H1 (cell line): ENCODE measurements around the gene GBP7. TPM values are rescaled to one million over a fixed set of nuclear protein-coding genes. Genes with fewer than 3 reads are reported as not detected.

Source experiments
- CTCF ChIA-PET: fragments of 300-600 bp; sonication (Branson Sonifier 250); formaldehyde crosslinking; loops from one replicate; lab custom pipeline; 2021; ENCODE audit not compliant: partially characterized antibody; lab: Charles Lee
- POLR2A ChIA-PET: fragments of 300-600 bp; sonication (Branson Sonifier 250); formaldehyde crosslinking; loops from one replicate; lab custom pipeline; 2021; ENCODE audit warnings: inconsistent platforms; ENCODE audit not compliant: partially characterized antibody; lab: Charles Lee
- DNase-seq, 2 experiments: peaks; one replicate each; pipeline versions ENCODE4 v3.0.0 to v3.0.0-alpha.2; 2010 to 2022; ENCODE audit warnings: low spot score in 2 of 2, low read depth in 1 of 2, mixed read lengths in 1 of 2
- FAIRE-seq: peaks from 2 replicates; lab custom pipeline; 2011; peaks lifted over from hg19 to GRCh38; lab: Jason Lieb, UNC
- H2AFZ ChIP-seq: 2 replicates; pipeline ENCODE4 v1.8.1; 2012; ENCODE audit warnings: low read length, inconsistent platforms
- H2AK5ac ChIP-seq: 2 replicates; pipeline ENCODE4 v1.6.1; 2013; ENCODE audit warnings: low read depth, low read length
- H2BK120ac ChIP-seq: replicated peaks from 2 replicates; pipeline ENCODE3; 2013; ENCODE audit warnings: low read depth, low read length, inconsistent platforms
- H2BK12ac ChIP-seq: 2 replicates; pipeline ENCODE4 v1.6.1; 2013; ENCODE audit warnings: low read depth, low read length
- H2BK15ac ChIP-seq: 2 replicates; pipeline ENCODE4 v1.6.1; 2013; ENCODE audit warnings: low read length
- H2BK20ac ChIP-seq: 2 replicates; pipeline ENCODE4 v1.6.1; 2013; ENCODE audit warnings: low read length
- H2BK5ac ChIP-seq: 2 replicates; pipeline ENCODE4 v1.6.1; 2013; ENCODE audit warnings: low read depth, low read length
- H3K14ac ChIP-seq: 2 replicates; pipeline ENCODE4 v1.6.1; 2013; ENCODE audit warnings: inconsistent platforms; ENCODE audit not compliant: insufficient read length
- H3K18ac ChIP-seq: 2 replicates; pipeline ENCODE4 v1.6.1; 2013; ENCODE audit warnings: low read length; ENCODE audit errors: extremely low read depth
- H3K23ac ChIP-seq: 2 replicates; pipeline ENCODE4 v1.6.1; 2013; ENCODE audit warnings: inconsistent platforms; ENCODE audit not compliant: insufficient read length
- H3K23me2 ChIP-seq: 2 replicates; pipeline ENCODE4 v1.6.1; 2013; ENCODE audit warnings: low read depth, low read length
- H3K27ac ChIP-seq: 2 replicates; pipeline ENCODE4 v1.6.1; 2011; ENCODE audit warnings: low read depth, low read length, inconsistent platforms
- H3K27me3 ChIP-seq, 4 experiments: replicated peaks in 1 of 4; 1 replicate in 1 of 4; 2 replicates in 3 of 4; pipeline versions ENCODE4 v1.6.1 to v1.8.1; 2011 to 2013; ENCODE audit warnings: low read length in 3 of 4, mild to moderate bottlenecking in 3 of 4, inconsistent platforms in 2 of 4, mixed read lengths in 2 of 4, moderate library complexity in 1 of 4; ENCODE audit not compliant: control insufficient read depth in 3 of 4, insufficient read depth in 3 of 4; ENCODE audit errors: extremely low read depth in 1 of 4
- H3K36me3 ChIP-seq, 4 experiments: 2 replicates each; pipeline versions ENCODE4 v1.6.1 to v1.8.1; 2011 to 2013; ENCODE audit warnings: mild to moderate bottlenecking in 4 of 4, low read length in 3 of 4, moderate library complexity in 2 of 4, control low read depth in 1 of 4, inconsistent platforms in 1 of 4; ENCODE audit not compliant: insufficient read depth in 4 of 4, control insufficient read depth in 2 of 4
- H3K4ac ChIP-seq: replicated peaks from 2 replicates; pipeline ENCODE3; 2013; ENCODE audit warnings: low read length, low read depth, mixed read lengths, inconsistent platforms; ENCODE audit not compliant: insufficient read length
- H3K4me1 ChIP-seq, 4 experiments: replicated peaks in 1 of 4; 1 replicate in 1 of 4; 2 replicates in 3 of 4; pipeline versions ENCODE4 v1.6.1 to v1.8.1; 2011 to 2013; ENCODE audit warnings: low read length in 3 of 4, inconsistent platforms in 2 of 4, mixed read lengths in 1 of 4; ENCODE audit not compliant: insufficient read depth in 4 of 4, control insufficient read depth in 3 of 4
- H3K4me2 ChIP-seq, 2 experiments: 2 replicates each; pipeline versions ENCODE4 v1.6.1 to v1.8.1; 2011 to 2013; ENCODE audit warnings: low read depth in 2 of 2, low read length in 2 of 2, control low read depth in 1 of 2, inconsistent platforms in 1 of 2, mild to moderate bottlenecking in 1 of 2; ENCODE audit not compliant: insufficient read depth in 1 of 2
- H3K4me3 ChIP-seq, 4 experiments: fragments of 200-600, 300-600 bp in 1 of 4; sonication (generic), shearing (Covaris generic), sonication (Bioruptor Twin) in 1 of 4; 2 replicates each; pipeline versions ENCODE4 v1.5.1 to v1.8.1; 2011 to 2016; ENCODE audit warnings: low read length in 4 of 4, low read depth in 3 of 4, control low read depth in 2 of 4, inconsistent platforms in 2 of 4, mild to moderate bottlenecking in 2 of 4, mixed read lengths in 1 of 4, moderate library complexity in 1 of 4; ENCODE audit not compliant: insufficient read depth in 2 of 4; ENCODE audit errors: extremely low read depth in 1 of 4
- H3K56ac ChIP-seq: replicated peaks from 2 replicates; pipeline ENCODE3; 2013; ENCODE audit warnings: low read depth, mild to moderate bottlenecking, mixed read lengths, low read length, inconsistent platforms; ENCODE audit not compliant: insufficient read length
- H3K79me1 ChIP-seq: 2 replicates; pipeline ENCODE4 v1.6.1; 2013; ENCODE audit warnings: low read depth, low read length, control low read depth
- H3K79me2 ChIP-seq, 2 experiments: 2 replicates each; pipeline versions ENCODE4 v1.6.1 to v1.8.1; 2012 to 2013; ENCODE audit warnings: low read length in 2 of 2, mild to moderate bottlenecking in 2 of 2, inconsistent platforms in 1 of 2; ENCODE audit not compliant: insufficient read depth in 2 of 2, control insufficient read depth in 1 of 2
- H3K9ac ChIP-seq, 4 experiments: replicated peaks in 1 of 4; 1 replicate in 1 of 4; 2 replicates in 3 of 4; pipeline versions ENCODE4 v1.6.1 to v1.8.1; 2011 to 2013; ENCODE audit warnings: low read depth in 3 of 4, low read length in 3 of 4, control low read depth in 2 of 4, mild to moderate bottlenecking in 2 of 4, moderate library complexity in 2 of 4, inconsistent platforms in 1 of 4; ENCODE audit errors: extremely low read depth in 1 of 4
- H3K9me3 ChIP-seq, 2 experiments: 2 replicates each; pipeline versions ENCODE4 v1.6.1 to v1.8.1; 2012 to 2013; ENCODE audit warnings: mild to moderate bottlenecking in 2 of 2, moderate library complexity in 2 of 2, control low read depth in 1 of 2, inconsistent platforms in 1 of 2, low read depth in 1 of 2, low read length in 1 of 2, mixed read lengths in 1 of 2; ENCODE audit not compliant: insufficient read depth in 2 of 2
- H4K20me1 ChIP-seq, 2 experiments: replicated peaks in 1 of 2; 2 replicates each; pipeline versions ENCODE3 to v1.8.1; 2011 to 2013; ENCODE audit warnings: inconsistent platforms in 2 of 2, low read length in 2 of 2, mild to moderate bottlenecking in 1 of 2; ENCODE audit not compliant: insufficient read depth in 2 of 2, control insufficient read depth in 1 of 2
- H4K5ac ChIP-seq: 2 replicates; pipeline ENCODE4 v1.6.1; 2013; ENCODE audit warnings: low read length, low read depth, mixed read lengths, inconsistent platforms; ENCODE audit not compliant: insufficient read length
- H4K8ac ChIP-seq: 2 replicates; pipeline ENCODE4 v1.8.0; 2013; ENCODE audit warnings: mild to moderate bottlenecking, moderate library complexity, low read length, inconsistent platforms; ENCODE audit not compliant: insufficient read depth; ENCODE audit errors: extremely low read depth
- H4K91ac ChIP-seq: replicated peaks from 2 replicates; pipeline ENCODE3; 2013; ENCODE audit warnings: low read length, mixed read lengths, inconsistent platforms; ENCODE audit not compliant: insufficient read length
- RAD21 ChIP-seq, 2 experiments: IDR thresholded peaks in 1 of 2; conservative IDR thresholded peaks in 1 of 2; 2 replicates each; pipeline ENCODE4 v1.6.1; 2011; ENCODE audit warnings: low read depth in 2 of 2, low read length in 2 of 2, improper control_type of control experiment in 1 of 2, inconsistent platforms in 1 of 2, mild to moderate bottlenecking in 1 of 2, moderate library complexity in 1 of 2
- SP2 ChIP-seq: IDR thresholded peaks from 2 replicates; pipeline ENCODE4 v1.6.1; 2012; ENCODE audit warnings: mild to moderate bottlenecking, low read length, inconsistent platforms
- WGBS, 2 experiments: shearing (Covaris generic) in 1 of 2; methylation state at CpG; one replicate each; pipeline versions ENCODE4 v1.1.6 to v1.1.7; 2013 to 2015; ENCODE audit warnings: low lambda C conversion rate in 2 of 2, mixed read lengths in 2 of 2, inconsistent platforms in 1 of 2, low coverage in 1 of 2, missing lambda C conversion rate in 1 of 2; ENCODE audit not compliant: insufficient replicate concordance in 2 of 2, insufficient coverage in 1 of 2, insufficient read length in 1 of 2; ENCODE audit errors: extremely low coverage in 1 of 2, missing lambda C conversion rate in 1 of 2; 5-methylcytosine and 5-hydroxymethylcytosine counted together
- polyA plus RNA-seq, 7 experiments: library from polyadenylated mRNA; depleted of rRNA in 3 of 7; stranded (reverse) in 5 of 7; unstranded in 2 of 7; fragments of >200 nt in 5 of 7; fragments of 200-250 nt in 2 of 7; gene quantifications; 1 replicate in 5 of 7; 2 replicates in 1 of 7; 4 replicates in 1 of 7; pipeline versions ENCODE4 v1.2.1 to v1.2.3, GENCODE V29; 2011 to 2013; ENCODE audit warnings: missing spikeins in 2 of 7, mixed read lengths in 2 of 7
- total RNA-seq: library from RNA; stranded (reverse); fragmentation: NEBNext Ultra II Directional; extraction: Animal tissue kit (Norgen Biotek cat#: 25700); gene quantifications from 2 replicates; pipeline ENCODE4 v1.2.1, GENCODE V29; 2021

GBP7 gene
- total and polyA plus RNA-seq, 2 of the 8 experiments (the other 6 are each of a cell fraction or from before 2014, with no cell fraction given), result not detected

DNA sequence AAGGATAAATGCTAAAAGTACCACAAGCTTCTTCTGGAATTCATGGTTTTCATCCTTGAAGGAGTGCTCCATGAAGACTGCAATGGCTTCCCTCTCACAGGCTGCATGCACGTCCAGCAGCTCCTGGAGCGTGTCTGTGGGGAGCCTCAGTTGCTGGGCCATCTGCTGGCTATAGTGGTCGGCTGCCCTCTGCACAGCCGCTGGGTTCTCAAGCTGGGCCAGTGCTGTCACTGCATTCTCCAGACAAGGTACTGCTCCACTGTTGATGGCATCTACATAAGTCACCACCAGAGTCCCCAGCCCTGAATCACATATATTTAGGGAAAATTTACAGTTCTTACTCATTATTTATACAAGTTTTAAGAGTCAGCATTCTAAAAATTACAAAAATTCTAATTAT lies 14.2 kb upstream of the GBP7 start:
- FAIRE-seq, result no peak
- WGBS, 2 experiments, result 100% methylated on average over 4 of the region's 4 CpGs; no CpG with 5 or more reads in 1 of the 2 experiments
- H2BK20ac ChIP-seq, result no peak overlapping the region
- H3K14ac ChIP-seq, result no peak overlapping the region
- no peak overlapping the region for H3K18ac ChIP-seq
- no peaks in the 10 kb centered on the region for H3K36me3 ChIP-seq
- H3K27me3 ChIP-seq, result no peaks in the 10 kb centered on the region
- H2BK120ac ChIP-seq, result no peak overlapping the region
- H3K9ac ChIP-seq, result no peak overlapping the region
- H2BK12ac ChIP-seq, result no peak overlapping the region
- no peak overlapping the region for H3K27ac ChIP-seq
- H4K8ac ChIP-seq, result no peak overlapping the region
- H3K4me1 ChIP-seq, result no peaks in the 10 kb centered on the region
- no peak overlapping the region for H3K4ac ChIP-seq
- no peaks in the 10 kb centered on the region for H3K79me1 ChIP-seq
- H3K23ac ChIP-seq, result no peak overlapping the region
- DNase-seq, result no peak
- H2AK5ac ChIP-seq, result no peak overlapping the region
- H4K20me1 ChIP-seq, result no peaks in the 10 kb centered on the region
- H3K4me2 ChIP-seq, result no peak overlapping the region
- H4K91ac ChIP-seq, result no peak overlapping the region
- CTCF ChIA-PET, result interaction anchor here (1.0 kb wide), 1 partner anchor 12 kb away, joined by 3 read pairs; no protein-coding TSS in a partner anchor
- no peak overlapping the region for H3K4me3 ChIP-seq
- no peaks in the 10 kb centered on the region for H3K23me2 ChIP-seq
- no peak overlapping the region for H4K5ac ChIP-seq
- TF ChIP-seq RAD21 (IDR thresholded peaks at IDR 0.05 in 1 of 2, conservative IDR thresholded peaks at IDR 0.05 in 1 of 2; ENCODE audit: low read depth in 2 of 2, low read length in 2 of 2), result peak in 1 of 2 experiments; percentile 20; a peak in 1 of 4 replicates
- TF ChIP-seq SP2, result no peak
- H2AFZ ChIP-seq, result no peak overlapping the region
- no peaks in the 10 kb centered on the region for H3K79me2 ChIP-seq
- no peak overlapping the region for H2BK5ac ChIP-seq
- POLR2A ChIA-PET, result no interaction called here
- H3K56ac ChIP-seq, result no peak overlapping the region
- H2BK15ac ChIP-seq, result no peak overlapping the region
- H3K9me3 ChIP-seq, result no peaks in the 10 kb centered on the region
